ENCODE results near the gene CEP41. TPM values are rescaled to one million over a fixed set of nuclear protein-coding genes. Genes with fewer than 3 reads are reported as not detected.

CEP41 gene
- polyA plus RNA-seq, 1 donor (not counting 4 experiments of a cell fraction or from before 2014, with no cell fraction given), result 13.4 TPM

DNA sequence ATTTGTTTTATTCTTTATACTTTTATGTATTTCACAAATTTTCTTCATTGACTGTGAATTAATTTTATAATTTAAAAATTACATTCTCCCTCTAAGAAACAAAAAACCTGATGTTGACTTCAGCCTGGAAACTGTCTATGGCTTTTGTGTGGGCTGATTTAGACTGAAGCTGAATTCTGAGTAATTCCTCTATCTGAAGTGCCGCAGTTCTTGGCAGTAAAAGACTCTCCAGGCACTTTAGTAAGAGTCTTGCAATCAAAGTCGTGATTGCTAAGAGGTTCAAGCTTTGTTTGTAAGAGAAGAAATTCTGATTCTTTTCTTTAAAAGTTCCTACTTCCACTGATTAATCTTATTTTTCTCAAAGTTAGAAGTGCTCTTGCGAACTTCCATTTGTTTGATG lies 3.4 kb upstream of the CEP41 start:
- no peak for FAIRE-seq
- no peak overlapping the region for H3K27ac ChIP-seq (ENCODE audit: control insufficient read depth, insufficient read depth, low read length)
- no peaks in the 10 kb centered on the region for H3K79me2 ChIP-seq (ENCODE audit: control insufficient read depth, insufficient read depth, low read length)
- H3K9ac ChIP-seq (ENCODE audit: control insufficient read depth, extremely low read depth, insufficient read depth, low read length), result no peak overlapping the region
- no peak overlapping the region for H3K4me3 ChIP-seq (ENCODE audit: control insufficient read depth in 2 of 3, extremely low read depth in 1 of 3, insufficient read depth in 2 of 3, low read depth in 1 of 3, low read length in 3 of 3)
- no peaks in the 10 kb centered on the region for H3K27me3 ChIP-seq (ENCODE audit: control insufficient read depth, extremely low read depth, insufficient read depth, low read length)
- no peak for TF ChIP-seq EZH2 (IDR thresholded peaks at IDR 0.05; ENCODE audit: low read length)
- TF ChIP-seq, protein P1, sequence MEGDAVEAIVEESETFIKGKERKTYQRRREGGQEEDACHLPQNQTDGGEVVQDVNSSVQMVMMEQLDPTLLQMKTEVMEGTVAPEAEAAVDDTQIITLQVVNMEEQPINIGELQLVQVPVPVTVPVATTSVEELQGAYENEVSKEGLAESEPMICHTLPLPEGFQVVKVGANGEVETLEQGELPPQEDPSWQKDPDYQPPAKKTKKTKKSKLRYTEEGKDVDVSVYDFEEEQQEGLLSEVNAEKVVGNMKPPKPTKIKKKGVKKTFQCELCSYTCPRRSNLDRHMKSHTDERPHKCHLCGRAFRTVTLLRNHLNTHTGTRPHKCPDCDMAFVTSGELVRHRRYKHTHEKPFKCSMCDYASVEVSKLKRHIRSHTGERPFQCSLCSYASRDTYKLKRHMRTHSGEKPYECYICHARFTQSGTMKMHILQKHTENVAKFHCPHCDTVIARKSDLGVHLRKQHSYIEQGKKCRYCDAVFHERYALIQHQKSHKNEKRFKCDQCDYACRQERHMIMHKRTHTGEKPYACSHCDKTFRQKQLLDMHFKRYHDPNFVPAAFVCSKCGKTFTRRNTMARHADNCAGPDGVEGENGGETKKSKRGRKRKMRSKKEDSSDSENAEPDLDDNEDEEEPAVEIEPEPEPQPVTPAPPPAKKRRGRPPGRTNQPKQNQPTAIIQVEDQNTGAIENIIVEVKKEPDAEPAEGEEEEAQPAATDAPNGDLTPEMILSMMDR (optimal IDR thresholded peaks at IDR 0.05 in 1 of 3, IDR thresholded peaks at IDR 0.05 in 1 of 3, conservative IDR thresholded peaks at IDR 0.05 in 1 of 3; ENCODE audit: extremely low read depth in 1 of 3, insufficient read depth in 2 of 3, low read length in 3 of 3), result no peak
- dilution Hi-C loops (cut with MboI; ENCODE audit: extremely low pct_ligation_motif_present, low sequenced_read_pairs), result no loop called here
- no peaks in the 10 kb centered on the region for H3K9me1 ChIP-seq (ENCODE audit: control insufficient read depth, extremely low read depth, insufficient read depth, low read length)
- no peak for DNase-seq (ENCODE audit: low read depth, low spot score)
- H2AFZ ChIP-seq (ENCODE audit: control insufficient read depth, low read length), result no peak overlapping the region
- peaks cover 10% of the 10 kb centered on the region for H3K4me1 ChIP-seq (ENCODE audit: control insufficient read depth, extremely low read depth, insufficient read depth, low read length)
- H3K9me3 ChIP-seq (ENCODE audit: control insufficient read depth, low read depth, low read length), result no peaks in the 10 kb centered on the region
- H4K20me1 ChIP-seq (ENCODE audit: control insufficient read depth, extremely low read depth, insufficient read depth, low read length), result no peaks in the 10 kb centered on the region
- no peaks in the 10 kb centered on the region for H3K36me3 ChIP-seq (ENCODE audit: control insufficient read depth in 2 of 2, extremely low read depth in 1 of 2, insufficient read depth in 2 of 2, low read length in 2 of 2)
- no peak overlapping the region for H3K4me2 ChIP-seq (ENCODE audit: control insufficient read depth, extremely low read depth, insufficient read depth, low read depth, low read length)

- TF ChIP-seq EZH2 (IDR thresholded peaks at IDR 0.05; ENCODE audit: low read length), result no peak
- no peak for DNase-seq (ENCODE audit: low read depth, low spot score)
These were observed 1.8 kb upstream of the CEP41 start for GRCh38 chr7:130442601-130443000.

GRCh38 chr7:130441408-130441869 lies 623 bp upstream of the CEP41 start:
- H3K4me1 ChIP-seq (ENCODE audit: control insufficient read depth, extremely low read depth, insufficient read depth, low read length), result peaks cover 10% of the 10 kb centered on the region
- no peaks in the 10 kb centered on the region for H3K9me3 ChIP-seq (ENCODE audit: control insufficient read depth, low read depth, low read length)
- peak overlapping the region; percentile 37 for H3K27ac ChIP-seq (ENCODE audit: control insufficient read depth, insufficient read depth, low read length)
- FAIRE-seq (no peak), DNase-seq (ENCODE audit: low read depth, low spot score) (no peak)
- peak overlapping the region; percentile 65 to 75 (median 73) for H3K4me3 ChIP-seq (ENCODE audit: control insufficient read depth in 2 of 3, extremely low read depth in 1 of 3, insufficient read depth in 2 of 3, low read depth in 1 of 3, low read length in 3 of 3)
- H2AFZ ChIP-seq (ENCODE audit: control insufficient read depth, low read length), result peak overlapping the region; percentile 85
- no peaks in the 10 kb centered on the region for H3K9me1 ChIP-seq (ENCODE audit: control insufficient read depth, extremely low read depth, insufficient read depth, low read length)
- no peaks in the 10 kb centered on the region for H4K20me1 ChIP-seq (ENCODE audit: control insufficient read depth, extremely low read depth, insufficient read depth, low read length)
- dilution Hi-C loops (cut with MboI; ENCODE audit: extremely low pct_ligation_motif_present, low sequenced_read_pairs), result no loop called here
- TF ChIP-seq, protein P1 (optimal IDR thresholded peaks at IDR 0.05 in 1 of 3, IDR thresholded peaks at IDR 0.05 in 1 of 3, conservative IDR thresholded peaks at IDR 0.05 in 1 of 3; ENCODE audit: extremely low read depth in 1 of 3, insufficient read depth in 2 of 3, low read length in 3 of 3), result no peak
- TF ChIP-seq EZH2 (IDR thresholded peaks at IDR 0.05; ENCODE audit: low read length), result no peak
- peak overlapping the region; percentile 75 for H3K4me2 ChIP-seq (ENCODE audit: control insufficient read depth, extremely low read depth, insufficient read depth, low read depth, low read length)
- H3K27me3 ChIP-seq (ENCODE audit: control insufficient read depth, extremely low read depth, insufficient read depth, low read length), result no peaks in the 10 kb centered on the region
- H3K36me3 ChIP-seq (ENCODE audit: control insufficient read depth in 2 of 2, extremely low read depth in 1 of 2, insufficient read depth in 2 of 2, low read length in 2 of 2), result no peaks in the 10 kb centered on the region
- H3K79me2 ChIP-seq (ENCODE audit: control insufficient read depth, insufficient read depth, low read length), result no peaks in the 10 kb centered on the region
- peak overlapping the region; percentile 79 for H3K9ac ChIP-seq (ENCODE audit: control insufficient read depth, extremely low read depth, insufficient read depth, low read length)

More at GRCh38 chr7:130442601-130443000, 1.8 kb upstream of the CEP41 start:
- H3K9ac ChIP-seq (ENCODE audit: control insufficient read depth, extremely low read depth, insufficient read depth, low read length), result no peak overlapping the region
- H4K20me1 ChIP-seq (ENCODE audit: control insufficient read depth, extremely low read depth, insufficient read depth, low read length), result no peaks in the 10 kb centered on the region
- no peaks in the 10 kb centered on the region for H3K79me2 ChIP-seq (ENCODE audit: control insufficient read depth, insufficient read depth, low read length)
- no peaks in the 10 kb centered on the region for H3K9me1 ChIP-seq (ENCODE audit: control insufficient read depth, extremely low read depth, insufficient read depth, low read length)
- H3K27me3 ChIP-seq (ENCODE audit: control insufficient read depth, extremely low read depth, insufficient read depth, low read length), result no peaks in the 10 kb centered on the region
- no peak for FAIRE-seq
- no peak overlapping the region for H2AFZ ChIP-seq (ENCODE audit: control insufficient read depth, low read length)
- H3K4me2 ChIP-seq (ENCODE audit: control insufficient read depth, extremely low read depth, insufficient read depth, low read depth, low read length), result no peak overlapping the region
- no peak overlapping the region for H3K27ac ChIP-seq (ENCODE audit: control insufficient read depth, insufficient read depth, low read length)
- no peaks in the 10 kb centered on the region for H3K36me3 ChIP-seq (ENCODE audit: control insufficient read depth in 2 of 2, extremely low read depth in 1 of 2, insufficient read depth in 2 of 2, low read length in 2 of 2)
- dilution Hi-C loops (cut with MboI; ENCODE audit: extremely low pct_ligation_motif_present, low sequenced_read_pairs), result no loop called here
- H3K9me3 ChIP-seq (ENCODE audit: control insufficient read depth, low read depth, low read length), result no peaks in the 10 kb centered on the region
- H3K4me1 ChIP-seq (ENCODE audit: control insufficient read depth, extremely low read depth, insufficient read depth, low read length), result peaks cover 10% of the 10 kb centered on the region
- H3K4me3 ChIP-seq (ENCODE audit: control insufficient read depth in 2 of 3, extremely low read depth in 1 of 3, insufficient read depth in 2 of 3, low read depth in 1 of 3, low read length in 3 of 3), result no peak overlapping the region
